ENCODE data around the gene LRRN3.

LRRN3 gene

DNA sequence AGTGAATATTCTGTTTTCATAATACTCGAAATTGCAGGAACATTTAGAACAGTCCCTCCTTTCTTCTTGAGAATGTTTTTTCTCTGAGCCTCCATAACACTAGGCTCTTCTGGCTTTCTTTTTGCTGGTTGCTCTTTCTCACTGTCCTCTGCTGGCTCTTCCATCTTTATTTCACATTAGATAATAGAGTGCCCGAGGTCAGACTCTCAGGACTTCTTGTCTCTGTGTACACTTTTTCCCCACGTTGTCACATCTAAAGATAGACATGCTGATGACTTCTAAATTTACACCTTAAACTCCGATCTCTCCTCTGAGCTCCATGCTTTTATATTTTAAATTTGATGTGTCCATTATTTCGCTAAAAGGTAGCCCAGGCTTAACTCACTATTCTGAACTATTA lies 15.4 kb upstream of the LRRN3 start:
- H3K4me3 ChIP-seq (replicated peaks in 1 of 2; ENCODE audit: low read depth in 2 of 2, low read length in 2 of 2) = no peak overlapping the region
- TF ChIP-seq CTCF (IDR thresholded peaks at IDR 0.05; ENCODE audit: low read depth, low read length) = no peak
- no peak for DNase-seq (ENCODE audit: low read depth in 2 of 2)

DNA sequence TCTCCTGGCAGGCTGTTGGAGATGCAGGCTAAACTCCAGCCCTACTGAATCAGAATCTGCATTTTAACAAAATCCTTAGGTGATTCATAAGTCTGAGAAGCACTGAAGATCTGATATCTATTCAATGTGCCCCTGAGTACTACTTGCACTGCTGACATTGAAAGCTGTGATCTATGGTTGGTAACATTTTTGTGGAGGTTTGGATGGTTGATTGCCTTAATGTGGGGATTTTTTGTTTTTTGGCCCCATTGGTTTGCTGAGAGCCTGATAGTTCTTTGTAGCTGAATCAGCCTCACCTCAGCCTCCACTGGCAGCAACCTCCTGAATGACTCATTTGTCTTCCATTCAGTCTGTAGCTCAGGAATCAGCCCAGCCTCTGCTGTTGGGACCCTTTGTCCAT lies 14.7 kb upstream of the LRRN3 start:
- no peak for TF ChIP-seq CTCF (IDR thresholded peaks at IDR 0.05; ENCODE audit: low read depth, low read length)
- peak in 1 of 2 donors; percentile 65 for DNase-seq (ENCODE audit: low read depth in 2 of 2)
- H3K4me3 ChIP-seq (replicated peaks in 1 of 2; ENCODE audit: low read depth in 2 of 2, low read length in 2 of 2) = no peak overlapping the region

DNA sequence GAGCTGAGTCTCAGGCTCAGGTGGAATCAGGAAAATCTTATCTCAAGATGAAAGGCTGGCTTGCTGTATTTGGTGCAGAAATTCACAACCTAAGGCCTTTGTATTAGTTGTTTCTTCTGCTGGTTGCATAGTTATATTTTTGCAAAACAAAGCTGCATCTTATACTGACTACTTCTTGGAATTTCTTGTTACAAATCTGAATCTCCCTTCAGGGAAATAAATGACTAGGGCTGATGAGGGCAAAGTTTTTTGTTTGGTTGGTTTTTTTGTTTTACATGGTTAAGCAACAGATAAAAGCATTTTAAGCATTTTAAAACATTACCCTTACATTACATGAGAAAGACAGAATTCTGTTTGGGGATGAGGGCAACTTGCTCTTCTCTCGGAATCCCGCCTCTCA lies 13.9 kb upstream of the LRRN3 start:
- TF ChIP-seq CTCF (IDR thresholded peaks at IDR 0.05; ENCODE audit: low read depth, low read length) = no peak
- DNase-seq (ENCODE audit: low read depth in 2 of 2) = no peak
- H3K4me3 ChIP-seq (replicated peaks in 1 of 2; ENCODE audit: low read depth in 2 of 2, low read length in 2 of 2) = no peak overlapping the region

- DNase-seq (ENCODE audit: low read depth in 2 of 2) = no peak
- H3K4me3 ChIP-seq (replicated peaks in 1 of 2; ENCODE audit: low read depth in 2 of 2, low read length in 2 of 2) = no peak overlapping the region
- TF ChIP-seq CTCF (IDR thresholded peaks at IDR 0.05; ENCODE audit: low read depth, low read length) = no peak
Observed at GRCh38 chr7:111080495-111081105, 10.3 kb upstream of the LRRN3 start.

GRCh38 chr7:111081546-111082267 lies 9.2 kb upstream of the LRRN3 start:
- no peak overlapping the region for H3K4me3 ChIP-seq (replicated peaks in 1 of 2; ENCODE audit: low read depth in 2 of 2, low read length in 2 of 2)
- no peak for TF ChIP-seq CTCF (IDR thresholded peaks at IDR 0.05; ENCODE audit: low read depth, low read length)
- DNase-seq (ENCODE audit: low read depth in 2 of 2) = no peak

DNA sequence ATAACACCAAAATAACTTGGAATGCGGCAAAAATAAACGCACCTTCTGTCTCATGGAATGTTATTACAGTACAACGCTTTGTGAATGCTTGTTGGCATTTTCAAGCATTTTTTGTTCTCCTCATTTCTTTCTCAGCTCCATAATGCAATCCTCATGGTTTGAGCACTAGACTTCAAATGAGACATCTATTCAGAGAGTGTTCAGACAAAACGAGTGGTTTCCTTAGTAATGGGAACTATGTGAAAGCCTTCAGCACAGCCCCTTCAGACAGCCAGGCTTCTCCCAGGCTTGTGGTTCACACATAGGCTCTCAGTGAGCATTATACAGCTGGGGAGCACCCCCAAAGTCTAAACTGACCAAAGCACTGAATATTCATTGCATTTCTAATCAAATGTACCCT lies 8.6 kb upstream of the LRRN3 start:
- DNase-seq (ENCODE audit: low read depth in 2 of 2) = peak in 1 of 2 donors; percentile 24
- TF ChIP-seq CTCF (IDR thresholded peaks at IDR 0.05; ENCODE audit: low read depth, low read length) = no peak
- no peak overlapping the region for H3K4me3 ChIP-seq (replicated peaks in 1 of 2; ENCODE audit: low read depth in 2 of 2, low read length in 2 of 2)
